ENCODE measurements around the gene NRIP1. TPM values are rescaled to one million over a fixed set of nuclear protein-coding genes. Genes with fewer than 3 reads are reported as not detected.

The NRIP1 gene
- total and polyA plus RNA-seq, 2 of the 13 experiments (the other 11 are each of a cell fraction or from before 2014, with no cell fraction given), result 21.0 to 69.0 TPM

DNA sequence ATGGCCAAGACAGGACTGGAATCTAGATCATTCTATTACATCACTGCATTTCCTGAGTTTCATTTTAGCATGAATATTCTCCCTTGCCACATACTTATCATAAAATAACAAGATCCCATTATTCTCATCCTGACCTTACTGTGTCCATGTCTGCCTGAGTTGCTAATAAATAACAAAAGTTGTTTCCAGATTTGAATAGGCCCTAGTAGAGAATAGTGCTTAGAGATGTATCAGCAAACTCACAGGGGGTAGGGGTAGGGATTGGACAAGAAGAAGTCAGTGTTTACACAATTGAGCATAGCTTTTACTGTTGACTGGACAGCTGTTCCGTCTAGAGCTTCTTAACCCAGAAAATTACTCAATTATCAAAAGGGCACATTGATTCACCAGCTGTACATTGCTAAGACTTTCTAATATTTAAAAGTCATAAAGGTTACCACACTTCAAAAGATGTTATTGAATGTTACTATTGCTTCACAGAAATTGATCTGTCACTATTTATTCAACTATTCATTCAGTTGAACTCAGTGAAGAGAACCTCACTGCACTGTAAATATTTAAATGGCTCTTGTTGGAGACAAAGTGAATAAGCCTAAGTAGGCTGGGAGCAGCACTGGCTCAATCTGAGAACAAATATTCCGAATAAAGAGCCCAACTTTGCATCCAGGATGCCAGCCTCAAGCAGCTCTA is 121.9 kb downstream of the NRIP1 start (continued):
- TF ChIP-seq MIER2 (CRISPR knock-in tag; IDR thresholded peaks at IDR 0.05), result peak; percentile 40; the same call in 1 of the 2 replicates
- no peak for TF ChIP-seq ZNF569 (CRISPR knock-in tag; IDR thresholded peaks at IDR 0.05; ENCODE audit: borderline replicate concordance)
- TF ChIP-seq TMF1 (CRISPR knock-in tag; IDR thresholded peaks at IDR 0.05; ENCODE audit: low read depth), result no peak
- TF ChIP-seq, protein P1, sequence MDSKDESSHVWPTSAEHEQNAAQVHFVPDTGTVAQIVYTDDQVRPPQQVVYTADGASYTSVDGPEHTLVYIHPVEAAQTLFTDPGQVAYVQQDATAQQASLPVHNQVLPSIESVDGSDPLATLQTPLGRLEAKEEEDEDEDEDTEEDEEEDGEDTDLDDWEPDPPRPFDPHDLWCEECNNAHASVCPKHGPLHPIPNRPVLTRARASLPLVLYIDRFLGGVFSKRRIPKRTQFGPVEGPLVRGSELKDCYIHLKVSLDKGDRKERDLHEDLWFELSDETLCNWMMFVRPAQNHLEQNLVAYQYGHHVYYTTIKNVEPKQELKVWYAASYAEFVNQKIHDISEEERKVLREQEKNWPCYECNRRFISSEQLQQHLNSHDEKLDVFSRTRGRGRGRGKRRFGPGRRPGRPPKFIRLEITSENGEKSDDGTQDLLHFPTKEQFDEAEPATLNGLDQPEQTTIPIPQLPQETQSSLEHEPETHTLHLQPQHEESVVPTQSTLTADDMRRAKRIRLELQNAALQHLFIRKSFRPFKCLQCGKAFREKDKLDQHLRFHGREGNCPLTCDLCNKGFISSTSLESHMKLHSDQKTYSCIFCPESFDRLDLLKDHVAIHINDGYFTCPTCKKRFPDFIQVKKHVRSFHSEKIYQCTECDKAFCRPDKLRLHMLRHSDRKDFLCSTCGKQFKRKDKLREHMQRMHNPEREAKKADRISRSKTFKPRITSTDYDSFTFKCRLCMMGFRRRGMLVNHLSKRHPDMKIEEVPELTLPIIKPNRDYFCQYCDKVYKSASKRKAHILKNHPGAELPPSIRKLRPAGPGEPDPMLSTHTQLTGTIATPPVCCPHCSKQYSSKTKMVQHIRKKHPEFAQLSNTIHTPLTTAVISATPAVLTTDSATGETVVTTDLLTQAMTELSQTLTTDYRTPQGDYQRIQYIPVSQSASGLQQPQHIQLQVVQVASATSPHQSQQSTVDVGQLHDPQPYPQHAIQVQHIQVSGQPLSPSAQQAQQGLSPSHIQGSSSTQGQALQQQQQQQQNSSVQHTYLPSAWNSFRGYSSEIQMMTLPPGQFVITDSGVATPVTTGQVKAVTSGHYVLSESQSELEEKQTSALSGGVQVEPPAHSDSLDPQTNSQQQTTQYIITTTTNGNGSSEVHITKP (CRISPR knock-in tag; IDR thresholded peaks at IDR 0.05; ENCODE audit: low read depth), result no peak
- peak; percentile 79 for TF ChIP-seq EHMT2 (IDR thresholded peaks at IDR 0.05; ENCODE audit: borderline replicate concordance, low read depth, low read length)
- peak; percentile 99 for TF ChIP-seq NCOA2 (CRISPR knock-in tag; IDR thresholded peaks at IDR 0.05)
- no peak for TF ChIP-seq NFE2 (CRISPR knock-in tag; IDR thresholded peaks at IDR 0.05)
- TF ChIP-seq, protein P2, sequence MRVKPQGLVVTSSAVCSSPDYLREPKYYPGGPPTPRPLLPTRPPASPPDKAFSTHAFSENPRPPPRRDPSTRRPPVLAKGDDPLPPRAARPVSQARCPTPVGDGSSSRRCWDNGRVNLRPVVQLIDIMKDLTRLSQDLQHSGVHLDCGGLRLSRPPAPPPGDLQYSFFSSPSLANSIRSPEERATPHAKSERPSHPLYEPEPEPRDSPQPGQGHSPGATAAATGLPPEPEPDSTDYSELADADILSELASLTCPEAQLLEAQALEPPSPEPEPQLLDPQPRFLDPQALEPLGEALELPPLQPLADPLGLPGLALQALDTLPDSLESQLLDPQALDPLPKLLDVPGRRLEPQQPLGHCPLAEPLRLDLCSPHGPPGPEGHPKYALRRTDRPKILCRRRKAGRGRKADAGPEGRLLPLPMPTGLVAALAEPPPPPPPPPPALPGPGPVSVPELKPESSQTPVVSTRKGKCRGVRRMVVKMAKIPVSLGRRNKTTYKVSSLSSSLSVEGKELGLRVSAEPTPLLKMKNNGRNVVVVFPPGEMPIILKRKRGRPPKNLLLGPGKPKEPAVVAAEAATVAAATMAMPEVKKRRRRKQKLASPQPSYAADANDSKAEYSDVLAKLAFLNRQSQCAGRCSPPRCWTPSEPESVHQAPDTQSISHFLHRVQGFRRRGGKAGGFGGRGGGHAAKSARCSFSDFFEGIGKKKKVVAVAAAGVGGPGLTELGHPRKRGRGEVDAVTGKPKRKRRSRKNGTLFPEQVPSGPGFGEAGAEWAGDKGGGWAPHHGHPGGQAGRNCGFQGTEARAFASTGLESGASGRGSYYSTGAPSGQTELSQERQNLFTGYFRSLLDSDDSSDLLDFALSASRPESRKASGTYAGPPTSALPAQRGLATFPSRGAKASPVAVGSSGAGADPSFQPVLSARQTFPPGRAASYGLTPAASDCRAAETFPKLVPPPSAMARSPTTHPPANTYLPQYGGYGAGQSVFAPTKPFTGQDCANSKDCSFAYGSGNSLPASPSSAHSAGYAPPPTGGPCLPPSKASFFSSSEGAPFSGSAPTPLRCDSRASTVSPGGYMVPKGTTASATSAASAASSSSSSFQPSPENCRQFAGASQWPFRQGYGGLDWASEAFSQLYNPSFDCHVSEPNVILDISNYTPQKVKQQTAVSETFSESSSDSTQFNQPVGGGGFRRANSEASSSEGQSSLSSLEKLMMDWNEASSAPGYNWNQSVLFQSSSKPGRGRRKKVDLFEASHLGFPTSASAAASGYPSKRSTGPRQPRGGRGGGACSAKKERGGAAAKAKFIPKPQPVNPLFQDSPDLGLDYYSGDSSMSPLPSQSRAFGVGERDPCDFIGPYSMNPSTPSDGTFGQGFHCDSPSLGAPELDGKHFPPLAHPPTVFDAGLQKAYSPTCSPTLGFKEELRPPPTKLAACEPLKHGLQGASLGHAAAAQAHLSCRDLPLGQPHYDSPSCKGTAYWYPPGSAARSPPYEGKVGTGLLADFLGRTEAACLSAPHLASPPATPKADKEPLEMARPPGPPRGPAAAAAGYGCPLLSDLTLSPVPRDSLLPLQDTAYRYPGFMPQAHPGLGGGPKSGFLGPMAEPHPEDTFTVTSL (CRISPR knock-in tag; IDR thresholded peaks at IDR 0.05; ENCODE audit: borderline replicate concordance), result peak; percentile 98
- no peak for TF ChIP-seq WIZ (CRISPR knock-in tag; IDR thresholded peaks at IDR 0.05)
- peak; percentile 13; the same call in 1 of the 3 replicates for TF ChIP-seq MXI1 (IDR thresholded peaks at IDR 0.05; ENCODE audit: borderline replicate concordance, low read depth, low read length)
- TF ChIP-seq, protein P3, sequence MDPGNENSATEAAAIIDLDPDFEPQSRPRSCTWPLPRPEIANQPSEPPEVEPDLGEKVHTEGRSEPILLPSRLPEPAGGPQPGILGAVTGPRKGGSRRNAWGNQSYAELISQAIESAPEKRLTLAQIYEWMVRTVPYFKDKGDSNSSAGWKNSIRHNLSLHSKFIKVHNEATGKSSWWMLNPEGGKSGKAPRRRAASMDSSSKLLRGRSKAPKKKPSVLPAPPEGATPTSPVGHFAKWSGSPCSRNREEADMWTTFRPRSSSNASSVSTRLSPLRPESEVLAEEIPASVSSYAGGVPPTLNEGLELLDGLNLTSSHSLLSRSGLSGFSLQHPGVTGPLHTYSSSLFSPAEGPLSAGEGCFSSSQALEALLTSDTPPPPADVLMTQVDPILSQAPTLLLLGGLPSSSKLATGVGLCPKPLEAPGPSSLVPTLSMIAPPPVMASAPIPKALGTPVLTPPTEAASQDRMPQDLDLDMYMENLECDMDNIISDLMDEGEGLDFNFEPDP (CRISPR knock-in tag; conservative IDR thresholded peaks at IDR 0.05), result 0 out of 2 replicates have a peak, but pooled peaks have one; percentile 64
- TF ChIP-seq POGZ (CRISPR knock-in tag; IDR thresholded peaks at IDR 0.05), result peak; percentile 90
- TF ChIP-seq NONO (IDR thresholded peaks at IDR 0.05), result no peak
- TF ChIP-seq NONO (CRISPR knock-in tag; conservative IDR thresholded peaks at IDR 0.05), result peak; percentile 75
- TF ChIP-seq BRD4 (CRISPR knock-in tag; IDR thresholded peaks at IDR 0.05), result no peak
- TF ChIP-seq, protein P4, sequence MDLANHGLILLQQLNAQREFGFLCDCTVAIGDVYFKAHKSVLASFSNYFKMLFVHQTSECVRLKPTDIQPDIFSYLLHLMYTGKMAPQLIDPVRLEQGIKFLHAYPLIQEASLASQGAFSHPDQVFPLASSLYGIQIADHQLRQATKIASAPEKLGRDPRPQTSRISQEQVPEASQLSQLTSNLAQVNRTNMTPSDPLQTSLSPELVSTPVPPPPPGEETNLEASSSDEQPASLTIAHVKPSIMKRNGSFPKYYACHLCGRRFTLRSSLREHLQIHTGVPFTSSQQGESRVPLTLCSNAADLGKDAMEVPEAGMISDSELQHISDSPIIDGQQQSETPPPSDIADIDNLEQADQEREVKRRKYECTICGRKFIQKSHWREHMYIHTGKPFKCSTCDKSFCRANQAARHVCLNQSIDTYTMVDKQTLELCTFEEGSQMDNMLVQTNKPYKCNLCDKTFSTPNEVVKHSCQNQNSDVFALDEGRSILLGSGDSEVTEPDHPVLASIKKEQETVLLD (CRISPR knock-in tag; IDR thresholded peaks at IDR 0.05; ENCODE audit: low read depth), result no peak
- TF ChIP-seq SAP130 (CRISPR knock-in tag; IDR thresholded peaks at IDR 0.05; ENCODE audit: low read depth), result peak; percentile 72

Measured in HepG2 (cell line).